AG04449 (cell line): Measurements from ENCODE around the gene CHRNA9.
"Not testable (repeated sequence)": the region's sequence is repeated elsewhere in the genome, so short reads cannot be mapped to it uniquely, and the experiment has no call there.

Experiments
- CTCF ChIA-PET: fragments of 350-600 bp; formaldehyde crosslinking; extraction: SDS; loops from one replicate; lab custom pipeline; 2021; ENCODE audit warnings: antibody characterized with exemption; lab: Yijun Ruan, JAX
- POLR2A ChIA-PET: fragments of 400-600, 350-600 bp; formaldehyde crosslinking; extraction: SDS; loops from one replicate; lab custom pipeline; 2020; ENCODE audit warnings: antibody characterized with exemption, inconsistent platforms; lab: Yijun Ruan, JAX
- DNase-seq: peaks from one replicate; pipeline ENCODE4 v3.0.0-alpha.2; 2010; ENCODE audit warnings: low read depth, low spot score
- H3K4me3 ChIP-seq: 2 replicates; pipeline ENCODE4 v1.5.1; 2011; ENCODE audit warnings: low read depth, mild to moderate bottlenecking, control low read depth, low read length
- TF ChIP-seq, protein P1 (sequence below): IDR thresholded peaks from one replicate; pipeline ENCODE4 v1.5.1; 2011; ENCODE audit warnings: mild to moderate bottlenecking, moderate library complexity, low read length, control low read depth, inconsistent platforms; ENCODE audit not compliant: insufficient read depth; ENCODE audit errors: missing control alignments

Gene CHRNA9

DNA sequence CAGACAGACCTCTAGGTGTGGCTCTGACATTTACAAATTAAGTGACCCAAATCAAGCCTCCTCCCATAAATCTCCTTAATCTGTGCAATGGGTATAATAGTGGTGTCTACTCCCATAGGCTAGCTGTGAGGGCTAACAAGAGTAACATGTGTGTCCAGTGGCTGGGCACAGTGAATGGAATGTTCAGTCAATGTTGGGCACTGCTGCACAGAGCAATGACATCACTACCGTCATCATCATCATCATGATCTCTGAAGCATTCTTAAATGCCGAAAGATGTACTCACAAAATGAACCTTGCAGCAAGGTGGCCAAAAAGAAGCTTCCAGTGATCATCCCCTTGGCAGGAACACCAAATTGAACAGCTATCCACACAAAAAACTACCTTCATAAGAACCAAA is 43.5 kb downstream of the CHRNA9 start:
- TF ChIP-seq, protein P1, sequence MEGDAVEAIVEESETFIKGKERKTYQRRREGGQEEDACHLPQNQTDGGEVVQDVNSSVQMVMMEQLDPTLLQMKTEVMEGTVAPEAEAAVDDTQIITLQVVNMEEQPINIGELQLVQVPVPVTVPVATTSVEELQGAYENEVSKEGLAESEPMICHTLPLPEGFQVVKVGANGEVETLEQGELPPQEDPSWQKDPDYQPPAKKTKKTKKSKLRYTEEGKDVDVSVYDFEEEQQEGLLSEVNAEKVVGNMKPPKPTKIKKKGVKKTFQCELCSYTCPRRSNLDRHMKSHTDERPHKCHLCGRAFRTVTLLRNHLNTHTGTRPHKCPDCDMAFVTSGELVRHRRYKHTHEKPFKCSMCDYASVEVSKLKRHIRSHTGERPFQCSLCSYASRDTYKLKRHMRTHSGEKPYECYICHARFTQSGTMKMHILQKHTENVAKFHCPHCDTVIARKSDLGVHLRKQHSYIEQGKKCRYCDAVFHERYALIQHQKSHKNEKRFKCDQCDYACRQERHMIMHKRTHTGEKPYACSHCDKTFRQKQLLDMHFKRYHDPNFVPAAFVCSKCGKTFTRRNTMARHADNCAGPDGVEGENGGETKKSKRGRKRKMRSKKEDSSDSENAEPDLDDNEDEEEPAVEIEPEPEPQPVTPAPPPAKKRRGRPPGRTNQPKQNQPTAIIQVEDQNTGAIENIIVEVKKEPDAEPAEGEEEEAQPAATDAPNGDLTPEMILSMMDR, result no peak
- DNase-seq, result no peak
- CTCF ChIA-PET, result no interaction called here
- no peak overlapping the region for H3K4me3 ChIP-seq
- POLR2A ChIA-PET, result interaction anchor here (0.6 kb wide), 1 partner anchor 16 kb away, joined by 4 read pairs; no protein-coding TSS in a partner anchor

DNA sequence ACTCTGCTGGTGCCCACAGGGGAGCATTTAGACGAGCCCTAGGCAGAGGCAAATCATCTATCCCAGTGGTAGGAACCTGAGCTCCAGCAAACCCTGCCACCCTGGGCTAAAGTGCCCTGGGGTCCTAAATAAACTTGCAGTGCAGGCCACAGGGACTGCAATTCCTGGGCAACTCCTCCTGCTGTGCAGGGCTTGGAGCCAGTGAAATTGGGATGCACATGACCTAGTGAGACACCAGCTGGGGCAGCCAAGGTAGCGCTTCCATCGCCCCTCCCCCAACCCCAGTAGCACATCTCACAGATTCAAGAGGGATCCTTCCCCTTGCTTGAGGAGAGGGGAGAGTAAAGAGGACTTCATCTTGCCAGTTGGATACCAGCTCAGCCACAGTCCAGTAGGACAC is 44.1 kb downstream of the CHRNA9 start:
- H3K4me3 ChIP-seq, result no peak overlapping the region
- CTCF ChIA-PET, result no interaction called here
- TF ChIP-seq, protein P1, result no peak
- POLR2A ChIA-PET, result interaction anchor here (0.6 kb wide), 1 partner anchor 17 kb away, joined by 4 read pairs; no protein-coding TSS in a partner anchor
- DNase-seq, result no peak

DNA sequence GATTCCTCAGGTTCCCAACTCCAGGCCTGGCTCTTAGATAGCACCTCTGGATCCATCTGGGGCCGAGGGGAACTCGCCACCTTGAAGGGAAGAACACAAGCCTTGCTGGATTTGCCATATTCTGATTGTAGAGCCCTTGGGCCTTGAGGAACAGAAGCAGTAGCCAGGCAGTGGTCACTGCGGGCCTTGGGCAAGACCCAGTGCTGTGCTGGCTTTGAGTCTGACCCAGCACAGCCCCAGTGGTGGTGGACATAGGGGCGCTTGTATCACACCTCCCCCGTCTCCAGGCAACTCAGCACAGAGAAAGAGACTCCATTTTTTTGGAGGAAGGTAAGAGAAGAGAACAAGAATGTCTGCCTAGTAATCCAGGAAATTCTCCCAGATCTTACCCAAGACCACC is 45.5 kb downstream of the CHRNA9 start:
- no peak overlapping the region for H3K4me3 ChIP-seq
- no peak for DNase-seq
- ChIA-PET CTCF (no interaction called here), POLR2A (no interaction called here)
- TF ChIP-seq, protein P1, result no peak

DNA sequence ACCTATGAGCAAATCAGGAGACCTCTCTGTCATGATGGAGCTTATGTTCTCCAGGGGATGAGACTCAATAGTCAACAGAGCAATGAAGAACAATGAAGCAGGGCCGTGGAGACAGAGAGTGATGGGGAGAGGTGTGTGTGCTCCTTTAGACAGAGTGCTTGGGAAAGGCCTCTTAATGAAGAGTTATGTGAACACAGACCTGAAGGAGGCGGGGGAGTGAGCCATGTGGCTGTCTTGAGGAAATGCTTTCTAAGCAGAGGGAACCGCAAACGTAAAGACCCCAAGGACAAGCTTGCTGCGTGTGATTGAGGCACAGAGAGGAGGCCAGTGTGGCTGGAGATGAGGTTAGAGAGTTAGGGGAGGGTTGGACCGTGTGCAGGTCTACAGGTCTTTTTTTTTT is 53.1 kb downstream of the CHRNA9 start:
- TF ChIP-seq, protein P1, result no peak
- CTCF ChIA-PET, result no interaction called here
- POLR2A ChIA-PET, result no interaction called here
- no peak for DNase-seq
- H3K4me3 ChIP-seq, result no peak overlapping the region

DNA sequence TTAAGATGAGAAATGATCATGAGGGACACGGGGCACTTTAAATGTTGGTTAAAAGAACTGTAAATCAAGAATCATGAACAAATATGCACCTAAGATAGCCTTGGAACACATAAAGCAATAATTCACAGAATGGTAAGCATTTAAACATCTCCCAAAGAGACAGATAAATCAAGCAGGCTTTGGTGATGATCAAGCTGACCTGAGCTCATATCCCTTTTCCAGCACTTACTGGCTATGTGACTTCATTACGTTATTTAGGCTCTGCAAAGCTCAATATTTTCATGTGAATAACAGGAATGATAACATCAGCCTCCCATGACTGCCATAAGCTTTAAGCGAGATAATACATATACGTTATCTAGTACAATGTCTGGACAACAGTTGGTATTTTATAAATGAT is 54.9 kb downstream of the CHRNA9 start:
- no peak overlapping the region for H3K4me3 ChIP-seq
- ChIA-PET POLR2A (no interaction called here), CTCF (no interaction called here)
- TF ChIP-seq, protein P1, result no peak
- DNase-seq, result no peak

DNA sequence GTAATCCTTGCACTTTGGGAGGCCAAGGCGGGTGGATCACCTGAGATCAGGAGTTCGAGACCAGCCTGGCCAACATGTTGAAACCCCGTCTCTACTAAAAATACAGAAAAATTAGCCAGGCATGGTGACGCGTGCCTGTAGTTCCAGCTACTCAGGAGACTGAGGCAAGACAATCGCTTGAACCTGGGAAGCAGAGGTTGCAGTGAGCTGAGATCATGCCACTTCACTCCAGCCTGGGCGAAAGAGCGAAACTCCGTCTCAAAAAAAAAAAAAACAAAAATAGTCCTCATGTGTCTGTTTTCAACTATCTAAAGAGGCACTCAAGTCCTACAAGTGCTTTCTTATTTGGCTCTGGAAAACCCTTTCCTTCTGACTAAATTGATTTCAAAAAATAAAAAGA is 57.1 kb downstream of the CHRNA9 start:
- DNase-seq, H3K4me3 ChIP-seq, POLR2A ChIA-PET, CTCF ChIA-PET: not testable (repeated sequence)

DNA sequence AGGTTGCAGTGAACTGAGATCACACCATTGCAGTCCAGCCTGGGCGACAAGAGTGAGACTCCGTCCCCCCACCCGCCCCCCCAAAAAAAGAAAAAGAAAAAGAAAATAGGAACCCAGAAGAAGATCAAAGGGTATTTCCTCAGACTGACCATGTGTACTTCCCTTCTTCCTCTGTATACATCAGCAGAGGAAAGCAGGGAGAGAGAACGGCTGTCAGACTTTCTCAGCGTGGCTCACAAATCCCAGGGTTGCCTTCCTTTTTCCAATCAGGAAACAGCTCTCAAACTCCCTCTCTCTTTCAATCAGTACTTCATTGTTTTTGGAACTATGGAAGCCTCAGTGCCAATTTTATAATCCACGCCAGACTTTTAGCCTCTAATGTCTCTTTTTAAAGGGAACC is 59.1 kb downstream of the CHRNA9 start:
- CTCF ChIA-PET, result no interaction called here
- no peak overlapping the region for H3K4me3 ChIP-seq
- DNase-seq, result no peak
- POLR2A ChIA-PET, result no interaction called here
- TF ChIP-seq, protein P1, result no peak
